IPS DF 19.7 (cell line): ENCODE data around the gene MYL9.

Experiments used
- DNase-seq: peaks from one replicate; pipeline ENCODE4 v3.0.0-alpha.2; 2013; ENCODE audit warnings: low read depth, low spot score

MYL9 gene

DNA sequence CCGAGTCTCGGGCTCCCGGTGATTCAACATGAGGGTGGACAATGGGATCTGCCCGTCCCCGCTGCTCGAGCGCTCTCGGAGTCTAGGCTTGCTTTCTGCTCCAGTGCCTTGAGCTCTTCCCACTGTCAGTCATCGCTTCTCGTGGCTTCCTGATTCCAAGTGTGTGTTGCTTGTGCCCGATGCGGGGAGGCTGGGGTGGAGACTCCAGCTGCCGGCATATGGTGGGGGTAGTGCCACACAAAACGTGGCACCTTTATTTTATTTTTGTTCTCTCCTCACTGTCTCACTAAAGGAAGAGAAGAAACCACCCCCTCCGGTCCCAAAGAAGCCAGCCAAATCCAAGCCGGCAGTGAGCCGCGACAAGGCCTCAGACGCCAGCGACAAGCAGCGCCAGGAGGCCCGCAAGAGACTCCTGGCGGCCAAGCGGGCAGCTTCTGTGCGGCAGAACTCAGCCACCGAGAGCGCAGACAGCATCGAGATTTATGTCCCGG lies 14.8 kb upstream of the MYL9 start:
- no peak for DNase-seq

DNA sequence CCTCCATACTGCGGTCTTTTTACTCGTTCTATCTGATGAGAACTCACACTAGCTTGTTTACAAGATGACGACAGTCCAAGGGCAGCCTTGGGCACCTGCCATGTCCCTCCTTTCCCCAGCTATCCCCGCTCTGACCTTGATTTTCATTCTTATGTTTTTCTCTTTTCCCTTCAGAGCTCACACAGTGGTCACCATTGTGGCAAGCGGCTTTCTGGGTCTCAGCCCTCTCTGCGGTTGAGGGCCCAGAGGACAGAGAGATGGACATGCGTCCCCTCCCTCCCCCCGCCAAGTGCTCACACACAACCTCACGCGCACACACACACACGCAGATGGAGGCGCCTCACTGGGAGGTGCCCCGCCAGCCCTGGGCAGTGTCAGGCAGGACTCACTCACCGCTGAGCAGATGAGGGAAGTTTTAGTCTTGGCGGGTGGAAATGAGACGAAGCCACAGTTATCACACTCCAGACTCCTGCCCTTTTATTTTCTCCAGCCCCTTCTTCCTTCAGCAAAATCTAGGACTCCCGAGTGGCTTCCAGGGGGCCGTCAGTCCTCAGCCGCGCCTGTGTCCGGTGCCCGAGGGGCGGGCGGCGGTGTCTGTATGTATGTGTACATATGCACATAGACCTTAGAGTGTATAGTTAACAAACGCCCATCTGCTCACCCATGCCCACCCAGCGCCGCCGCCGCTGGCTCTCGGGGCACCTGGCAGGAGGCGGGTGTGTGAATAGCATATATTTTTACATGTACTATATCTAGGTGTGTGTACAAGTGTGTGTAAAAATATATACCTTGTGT lies 13.8 kb upstream of the MYL9 start:
- no peak for DNase-seq

DNA sequence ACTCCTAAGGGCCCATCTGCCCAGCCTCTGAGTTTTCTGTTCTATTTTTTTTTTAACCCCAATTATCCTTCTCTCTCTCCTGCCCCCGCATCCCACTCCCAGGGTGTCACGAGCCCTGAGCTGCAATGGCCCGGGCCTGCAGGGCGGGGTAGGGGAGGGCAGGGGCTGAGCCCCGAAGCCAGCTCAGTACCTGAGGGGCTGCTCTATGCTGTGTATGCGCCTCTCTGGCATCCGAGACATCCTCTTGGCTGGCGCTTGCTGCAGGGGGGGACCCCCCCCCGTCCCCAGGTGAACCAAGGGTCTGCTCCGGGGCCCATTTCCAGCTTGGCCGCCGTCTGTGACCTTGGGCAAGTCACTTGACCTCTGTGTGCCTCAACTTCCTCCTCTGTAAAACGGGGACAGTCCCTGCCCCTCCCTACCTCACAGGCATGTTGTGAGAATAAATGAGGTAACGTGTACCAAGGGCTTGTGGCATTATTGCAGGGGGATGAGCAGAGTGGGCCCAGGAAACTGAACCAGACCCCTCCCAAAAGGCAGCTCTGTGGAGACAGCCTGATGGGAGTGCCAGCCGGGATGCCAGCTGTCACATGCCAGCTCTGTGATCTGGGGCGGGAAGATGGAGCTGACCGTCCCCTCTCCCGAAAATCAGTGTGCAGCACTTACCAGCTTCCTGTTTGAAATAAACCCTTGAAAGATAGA lies 13.0 kb upstream of the MYL9 start:
- no peak for DNase-seq

DNA sequence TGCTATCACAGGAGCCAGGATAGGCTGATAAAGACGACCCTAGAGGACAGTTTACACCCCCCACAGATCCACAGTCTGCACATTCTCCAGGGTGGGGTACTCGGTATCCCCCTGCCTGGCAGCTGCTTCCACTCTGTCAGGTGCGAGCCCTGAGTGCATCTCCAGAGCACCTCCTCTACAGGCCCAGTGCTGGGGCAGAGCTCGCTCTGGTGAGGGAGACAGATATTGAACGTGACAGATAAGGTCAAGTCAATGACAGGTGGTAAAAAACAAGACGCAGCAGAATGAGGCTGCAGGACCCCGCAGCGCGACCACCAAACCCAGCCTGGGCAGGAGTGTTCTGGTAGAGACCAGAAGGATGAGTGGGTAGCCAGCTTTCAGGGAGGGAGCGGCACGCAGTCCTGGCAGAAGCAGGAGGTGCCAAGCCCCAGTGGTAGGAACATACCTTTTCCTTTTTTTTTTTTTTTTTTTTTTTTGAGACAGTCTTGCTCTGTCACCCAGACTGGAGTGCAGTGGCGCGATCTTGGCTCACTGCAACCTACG lies 12.4 kb upstream of the MYL9 start:
- DNase-seq, result no peak

DNA sequence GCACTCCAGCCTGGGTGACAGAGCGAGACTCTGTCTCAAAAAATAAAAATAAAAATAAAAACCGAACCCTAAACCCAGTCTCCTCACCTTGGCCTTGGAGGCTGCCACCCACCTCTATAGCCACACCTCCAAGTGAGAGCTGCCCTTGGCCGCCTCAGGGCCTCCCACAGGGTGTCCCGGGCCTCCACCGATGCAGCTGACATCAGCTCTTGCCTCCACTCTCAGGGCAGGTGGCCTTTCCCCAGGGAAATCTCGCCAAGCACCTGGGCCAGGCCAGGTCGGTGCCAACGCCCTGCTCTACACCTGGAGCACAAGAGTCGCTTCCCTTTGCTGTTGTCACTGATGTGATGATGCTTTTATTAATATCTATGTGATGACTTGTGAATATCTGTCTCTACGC lies 8.9 kb upstream of the MYL9 start:
- DNase-seq, result no peak

DNA sequence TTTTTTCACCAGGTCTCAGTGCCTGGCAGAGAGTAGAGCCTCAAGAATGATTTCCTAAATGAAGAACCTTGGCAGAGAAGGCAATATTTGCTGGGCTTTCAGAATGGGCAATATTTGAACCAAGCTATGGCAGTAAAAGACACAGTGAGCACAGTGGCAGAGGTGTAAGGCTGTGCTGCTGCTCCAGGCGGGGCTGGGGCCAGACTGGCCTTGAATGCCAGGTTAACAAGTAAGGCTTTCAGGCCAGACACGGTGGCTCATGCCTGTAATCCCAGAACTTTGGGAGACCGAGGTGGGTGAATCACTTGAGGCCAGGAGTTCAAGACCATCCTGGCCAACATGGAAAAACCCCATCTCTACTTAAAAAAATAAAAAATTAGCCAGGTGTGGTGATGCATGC lies 8.5 kb upstream of the MYL9 start:
- DNase-seq, result no peak

DNA sequence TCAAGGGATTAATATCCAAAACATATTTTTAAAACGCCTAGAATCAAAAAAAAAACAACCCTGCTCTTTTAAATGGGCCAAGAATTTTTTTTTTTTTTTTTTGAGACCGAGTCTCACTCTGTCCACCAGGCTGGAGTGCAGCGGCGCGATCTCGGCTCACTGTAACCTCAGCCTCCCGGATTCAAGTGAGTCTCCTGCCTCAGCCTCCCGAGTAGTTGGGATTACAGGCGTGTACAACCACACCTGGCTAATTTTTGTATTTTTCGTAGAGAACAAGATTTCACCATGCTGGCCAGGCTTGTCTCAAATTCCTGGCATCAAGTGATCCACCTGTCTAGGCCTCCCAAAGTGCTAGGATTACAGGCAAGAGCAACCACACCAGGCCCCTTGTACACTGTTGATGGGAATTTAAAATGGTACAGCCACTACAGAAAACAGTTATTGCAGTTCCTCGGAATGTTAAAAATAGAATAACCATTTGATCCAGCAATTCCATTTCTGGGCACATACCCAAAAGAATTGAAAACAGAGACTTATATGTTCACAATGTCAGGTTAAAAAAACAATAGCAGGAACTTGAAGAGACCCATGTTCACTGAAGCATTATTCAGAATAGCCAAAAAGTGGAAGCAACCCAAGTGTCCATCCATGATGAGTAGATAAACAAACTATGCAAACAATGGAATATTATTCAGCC lies 3.1 kb upstream of the MYL9 start:
- DNase-seq, result no peak

DNA sequence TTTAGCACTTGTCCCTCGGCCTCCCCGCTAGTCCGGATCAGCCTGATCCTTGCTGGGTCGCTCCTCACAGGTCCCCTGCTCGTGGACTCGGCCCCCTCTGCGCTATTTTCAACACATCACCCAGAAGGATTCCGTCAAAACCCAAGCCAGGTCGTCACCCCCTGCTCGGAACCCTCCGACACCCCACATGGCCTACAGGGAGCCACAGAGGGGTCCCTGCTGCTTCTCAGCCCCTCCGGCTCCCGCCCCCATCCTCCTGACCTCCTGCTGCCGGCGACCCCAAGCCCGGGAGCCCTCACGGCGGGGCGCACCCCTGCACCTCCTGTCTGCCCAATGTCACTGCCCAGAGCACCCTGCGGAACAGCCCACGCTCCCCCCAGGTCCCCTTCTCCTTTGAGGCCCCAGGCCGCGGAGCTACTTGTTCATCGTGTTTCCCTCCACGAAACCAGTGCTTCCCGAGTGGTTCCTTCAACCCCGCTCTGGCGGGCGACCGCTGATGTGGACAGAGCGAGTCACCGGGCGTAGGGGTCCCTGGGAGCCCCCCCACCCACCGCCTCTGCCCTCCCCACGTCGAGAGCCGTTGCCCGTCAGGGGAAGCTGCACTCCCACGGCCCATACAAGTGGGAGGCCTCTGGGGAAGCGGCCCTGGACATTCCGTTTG lies 638 bp upstream of the MYL9 start:
- no peak for DNase-seq

DNA sequence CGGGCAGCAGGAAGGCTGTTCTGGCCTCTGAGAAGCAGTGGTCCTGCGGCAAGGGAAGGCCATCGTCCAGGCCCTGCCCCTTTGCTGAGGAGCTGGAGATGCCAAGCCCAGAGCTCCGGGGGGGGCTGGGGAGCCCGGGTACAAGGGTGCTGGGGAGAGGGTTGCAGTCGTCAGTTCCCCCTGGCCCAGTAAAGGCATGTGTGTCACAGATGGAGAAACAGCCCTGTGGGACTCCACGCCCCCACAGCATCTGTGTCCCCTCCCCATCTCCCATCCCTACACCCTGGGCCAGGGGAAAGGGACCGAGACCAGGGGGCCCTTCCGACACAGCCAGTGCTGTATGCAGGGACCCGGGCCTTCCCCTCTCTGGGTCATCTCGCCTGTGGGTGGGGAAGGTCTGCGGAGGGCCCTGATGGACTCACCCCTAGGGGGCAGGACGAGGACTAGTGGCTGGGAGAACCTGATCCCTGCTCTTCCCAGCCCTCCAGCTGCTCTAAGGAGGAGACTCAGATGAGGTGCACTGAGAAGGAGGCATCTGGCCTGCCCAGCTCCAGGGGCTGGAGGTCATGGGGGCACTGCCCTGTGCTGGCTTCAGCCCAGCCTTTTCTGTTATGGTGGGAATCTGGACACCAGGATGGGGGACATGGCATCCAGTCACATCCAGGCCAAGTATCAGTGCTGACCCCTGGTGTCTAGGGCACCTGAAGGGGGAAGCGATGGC lies 609 bp downstream of the MYL9 start:
- peak; percentile 35 for DNase-seq

DNA sequence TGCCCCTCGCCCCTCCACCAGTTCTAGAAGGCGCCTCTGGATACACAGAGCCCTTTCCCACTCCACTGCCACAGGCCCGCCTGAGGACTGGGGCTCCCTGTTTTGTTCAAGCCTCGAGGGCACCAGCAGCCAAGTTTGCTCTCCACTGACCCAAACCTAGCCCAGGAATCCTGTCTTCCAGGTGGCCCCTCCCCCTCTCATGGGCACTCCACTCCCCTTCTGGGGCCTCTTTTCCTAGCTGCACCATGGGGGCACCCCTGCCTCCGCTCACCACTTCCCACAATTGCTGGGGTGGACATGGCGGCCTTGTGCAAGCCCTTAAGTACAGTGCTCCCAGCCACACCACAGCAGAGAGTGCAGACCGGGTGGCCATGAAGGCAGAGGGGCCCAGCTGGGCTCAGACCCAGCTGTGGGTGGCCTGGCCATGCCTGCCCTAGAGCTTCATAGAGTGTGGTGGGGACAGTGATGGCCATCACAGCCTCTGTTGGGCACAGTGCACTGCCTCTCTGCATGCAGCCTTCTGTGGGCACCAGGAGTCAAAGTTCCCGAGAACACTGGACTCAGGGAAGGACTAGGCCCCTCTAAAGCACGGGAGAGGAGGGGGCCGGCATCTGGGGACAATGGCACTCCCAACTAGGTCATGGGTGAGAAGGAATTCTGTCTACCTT lies 1.3 kb downstream of the MYL9 start:
- no peak for DNase-seq

DNA sequence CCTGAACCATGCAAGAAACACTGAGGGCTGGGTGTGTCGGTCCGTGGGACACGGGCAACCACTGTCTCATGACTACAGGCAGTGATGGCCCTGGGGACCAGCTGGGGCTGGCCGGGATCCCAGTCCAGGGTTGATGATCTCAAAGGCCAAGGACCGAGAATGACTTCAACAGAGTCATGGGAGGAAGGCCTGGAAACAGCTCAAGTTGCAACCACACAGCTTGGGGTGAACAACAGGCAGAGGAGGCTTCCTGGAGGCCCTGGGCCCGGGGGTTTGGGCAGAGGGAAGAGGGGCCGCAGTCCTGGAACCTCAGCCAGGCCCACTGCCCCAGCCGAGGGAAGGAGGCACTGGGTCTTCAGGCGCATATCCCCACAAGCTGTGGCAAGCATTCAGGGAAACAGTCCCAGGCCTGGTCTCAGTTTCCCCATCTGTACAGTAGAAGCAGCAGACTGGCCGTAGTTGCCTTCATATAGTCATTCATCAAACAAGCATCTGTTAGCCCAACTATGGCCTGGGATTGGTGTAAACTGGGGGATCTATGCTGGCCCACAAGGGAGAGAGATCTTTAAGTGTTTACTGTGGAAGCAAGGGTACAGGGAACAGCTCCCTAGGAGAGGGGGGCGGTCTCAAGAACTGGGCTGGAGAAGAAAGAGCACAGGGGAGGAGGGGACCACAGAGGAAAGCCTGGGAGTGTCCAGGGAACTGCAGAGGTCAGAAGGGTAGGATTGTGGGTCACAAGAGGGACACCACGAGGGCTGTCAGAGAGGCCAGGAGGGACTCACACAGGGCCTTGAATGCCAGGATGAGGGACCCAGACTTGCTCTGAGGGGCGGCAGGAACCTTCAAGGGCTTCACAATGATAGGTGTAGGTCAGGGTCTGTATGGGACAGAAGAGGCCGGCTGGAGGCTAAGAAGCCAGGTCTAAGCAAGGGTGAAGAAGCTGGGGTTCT lies 2.1 kb downstream of the MYL9 start:
- no peak for DNase-seq

DNA sequence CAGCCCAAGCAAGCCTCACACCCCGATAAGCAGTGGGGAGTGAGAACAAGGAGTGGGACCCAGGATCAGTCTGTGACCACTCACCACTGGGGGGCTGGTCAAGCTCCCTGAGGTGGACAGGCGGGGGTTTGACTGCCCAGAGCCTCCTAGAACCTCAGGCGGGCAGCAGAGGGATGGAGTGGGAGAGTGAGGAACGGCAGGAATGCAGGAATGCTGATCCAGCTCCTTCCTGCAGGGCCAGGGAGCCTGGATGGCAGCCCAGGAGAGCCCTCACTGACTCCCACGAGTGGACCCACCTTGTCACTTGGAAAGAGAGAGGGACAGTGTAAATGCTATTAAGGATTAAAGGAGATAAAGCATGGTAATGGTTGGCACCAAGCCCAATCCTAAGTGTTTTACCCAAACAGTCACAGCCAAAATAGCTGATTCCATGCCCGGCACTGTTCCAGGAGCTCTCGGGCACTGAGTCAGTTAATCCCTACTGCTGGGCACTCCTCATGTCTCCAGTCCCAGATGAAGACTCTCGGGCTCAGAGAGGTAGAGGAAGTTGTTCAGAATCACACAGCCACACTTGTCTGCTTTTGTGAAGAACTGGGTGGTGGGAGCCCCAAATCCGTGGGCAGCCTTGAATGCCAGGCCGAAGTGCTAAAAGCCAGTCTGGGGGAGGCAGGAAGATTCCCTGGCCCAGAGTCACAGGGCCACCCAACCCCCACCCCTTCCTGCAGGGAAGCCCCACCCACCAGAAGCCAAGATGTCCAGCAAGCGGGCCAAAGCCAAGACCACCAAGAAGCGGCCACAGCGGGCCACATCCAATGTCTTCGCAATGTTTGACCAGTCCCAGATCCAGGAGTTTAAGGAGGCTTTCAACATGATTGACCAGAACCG lies 3.1 kb downstream of the MYL9 start:
- DNase-seq, result no peak

DNA sequence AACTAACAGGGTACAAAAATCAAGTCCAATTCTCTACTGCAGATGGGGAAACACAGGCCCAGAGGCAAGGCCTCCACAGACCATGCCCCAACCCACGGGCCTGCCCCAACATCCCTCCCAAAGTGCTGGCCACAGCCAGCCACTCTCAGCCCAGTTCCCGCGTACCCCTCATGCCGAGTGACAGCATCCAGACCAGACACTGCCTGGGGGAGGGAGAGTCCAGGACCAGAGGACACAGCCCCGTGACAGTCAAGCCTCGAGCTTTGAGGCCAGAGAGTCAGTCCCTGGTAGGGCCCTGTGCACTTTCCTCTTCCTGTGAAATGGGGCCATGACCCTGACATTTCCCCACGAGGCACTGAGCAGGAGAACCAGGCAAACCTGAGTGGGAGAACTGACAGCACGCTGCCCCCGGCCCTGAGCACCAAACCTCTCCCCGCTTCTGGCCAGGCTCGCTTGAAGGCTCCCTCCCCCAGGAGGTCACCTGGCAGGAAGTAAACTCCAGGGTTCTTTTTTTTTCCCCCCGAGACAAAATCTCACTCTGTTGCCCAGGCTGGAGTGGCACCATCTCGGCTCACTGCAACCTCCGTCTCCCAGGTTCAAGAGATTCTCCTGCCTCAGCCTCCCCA lies 4.9 kb downstream of the MYL9 start:
- DNase-seq, result no peak

DNA sequence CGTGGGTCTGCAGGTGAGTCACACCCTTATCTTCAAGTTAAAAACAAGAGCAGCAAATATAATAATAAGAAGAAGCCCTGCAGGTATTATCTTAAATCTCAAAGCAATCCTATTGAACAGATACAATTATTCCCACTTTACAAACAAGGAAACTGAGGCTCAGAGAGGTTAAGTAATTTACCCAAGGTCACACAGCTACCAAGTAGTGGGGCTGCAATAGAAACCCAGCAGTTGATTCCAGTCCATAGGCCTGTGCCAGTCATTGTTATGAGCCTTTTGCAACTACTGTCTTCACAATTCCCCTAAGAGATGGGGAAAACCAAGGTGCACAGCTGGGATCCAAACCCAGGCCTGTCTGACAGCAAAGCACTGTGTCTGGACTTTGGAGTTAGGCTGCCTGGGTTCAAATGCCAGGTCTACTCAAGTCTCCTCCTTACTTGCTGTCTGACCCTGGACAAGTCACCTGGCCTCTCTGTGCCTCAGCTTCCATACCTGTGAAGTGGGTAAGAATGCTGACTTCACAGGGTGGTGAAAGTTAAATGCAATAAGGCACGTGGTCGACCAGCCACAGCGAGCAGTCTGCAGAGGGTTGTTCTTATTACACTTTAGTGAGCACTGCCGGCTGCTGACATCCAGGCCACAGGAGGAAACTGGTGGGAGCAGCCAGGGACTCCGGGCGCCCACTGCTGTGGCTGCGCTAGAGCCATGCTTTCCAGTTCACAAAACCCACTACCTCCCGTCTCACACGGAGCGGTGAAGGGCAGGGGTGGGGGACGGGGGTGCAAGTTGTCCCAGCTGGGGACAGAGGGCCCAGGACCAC lies 6.1 kb downstream of the MYL9 start:
- DNase-seq, result no peak

DNA sequence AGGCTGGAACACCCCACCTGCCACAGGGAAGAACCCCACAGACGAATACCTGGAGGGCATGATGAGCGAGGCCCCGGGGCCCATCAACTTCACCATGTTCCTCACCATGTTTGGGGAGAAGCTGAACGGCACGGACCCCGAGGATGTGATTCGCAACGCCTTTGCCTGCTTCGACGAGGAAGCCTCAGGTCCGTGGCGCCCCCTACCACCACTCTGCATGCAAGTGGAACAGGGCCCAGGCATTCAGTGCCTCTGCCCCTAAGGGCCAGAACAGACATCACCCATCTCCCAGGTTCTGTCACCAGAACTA lies 6.6 kb downstream of the MYL9 start:
- DNase-seq, result no peak

DNA sequence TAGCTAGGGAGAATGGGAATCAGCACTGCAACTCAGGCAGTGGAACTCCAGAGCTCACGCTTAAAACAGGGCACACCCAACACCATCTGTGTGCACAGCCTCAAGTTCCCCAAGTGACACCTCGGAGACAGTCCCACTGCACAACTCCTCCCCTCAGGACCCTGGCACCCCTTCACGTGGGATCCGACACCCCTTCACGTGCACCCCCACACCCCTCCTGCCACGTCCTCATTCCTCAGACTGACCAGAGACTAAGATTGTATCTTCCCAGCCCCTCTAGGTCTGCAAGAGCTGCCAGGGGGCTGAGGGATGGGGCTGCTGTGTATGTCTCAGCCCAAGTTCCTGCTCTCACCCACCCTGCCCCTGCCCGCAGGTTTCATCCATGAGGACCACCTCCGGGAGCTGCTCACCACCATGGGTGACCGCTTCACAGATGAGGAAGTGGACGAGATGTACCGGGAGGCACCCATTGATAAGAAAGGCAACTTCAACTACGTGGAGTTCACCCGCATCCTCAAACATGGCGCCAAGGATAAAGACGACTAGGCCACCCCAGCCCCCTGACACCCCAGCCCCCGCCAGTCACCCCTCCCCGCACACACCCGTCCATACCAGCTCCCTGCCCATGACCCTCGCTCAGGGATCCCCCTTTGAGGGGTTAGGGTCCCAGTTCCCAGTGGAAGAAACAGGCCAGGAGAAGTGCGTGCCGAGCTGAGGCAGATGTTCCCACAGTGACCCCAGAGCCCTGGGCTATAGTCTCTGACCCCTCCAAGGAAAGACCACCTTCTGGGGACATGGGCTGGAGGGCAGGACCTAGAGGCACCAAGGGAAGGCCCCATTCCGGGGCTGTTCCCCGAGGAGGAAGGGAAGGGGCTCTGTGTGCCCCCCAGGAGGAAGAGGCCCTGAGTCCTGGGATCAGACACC lies 7.6 kb downstream of the MYL9 start:
- no peak for DNase-seq
